ENCODE results near the gene RTN4IP1. TPM values are rescaled to one million over a fixed set of nuclear protein-coding genes. Genes with fewer than 3 reads are reported as not detected.

Gene RTN4IP1
- total and polyA plus RNA-seq, 4 experiments from 2014 or later, result 5.8 to 8.3 (median 7.4) TPM

DNA sequence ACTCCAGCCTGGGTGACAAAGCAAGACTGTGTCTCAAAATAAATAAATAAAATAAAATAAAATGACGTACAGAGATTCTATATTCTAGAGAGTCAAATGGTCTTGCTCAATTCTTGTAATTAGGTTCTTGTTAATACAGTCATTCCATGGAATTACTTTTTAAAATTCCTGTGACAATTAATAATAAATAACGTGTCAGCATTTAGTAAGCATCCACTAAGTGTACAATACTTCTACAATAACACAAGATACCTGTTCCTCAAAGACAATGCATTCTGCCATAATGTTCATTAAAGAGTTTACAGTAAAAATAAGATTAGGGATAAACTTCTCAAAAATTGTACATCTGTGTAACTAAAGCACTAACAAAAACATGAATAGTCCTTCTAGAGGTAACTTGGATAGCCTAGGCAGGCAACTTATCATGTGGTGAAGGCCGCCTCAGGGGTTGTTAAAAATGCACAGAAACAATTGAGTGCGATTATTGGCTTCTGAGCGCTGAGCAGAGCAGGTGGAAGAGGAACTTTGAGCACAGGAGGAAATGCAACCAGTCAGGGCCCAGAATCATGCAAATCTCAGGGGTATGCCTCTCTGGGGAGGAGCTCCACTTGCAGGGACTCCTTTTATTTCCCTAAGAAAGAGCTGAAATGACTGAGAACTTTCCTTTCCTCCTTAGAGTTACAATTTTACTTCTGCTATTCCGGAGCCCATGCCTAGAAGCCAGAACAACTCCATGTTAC lies 37.2 kb upstream of the RTN4IP1 start:
- Mint-ChIP-seq H3K4me3 (no peak overlapping the region), H3K27me3 (no peaks in the 10 kb centered on the region), H3K36me3 (peaks cover 36 to 45% of the 10 kb centered on the region in 2 donors), H3K4me1 (peaks cover 0 to 2% (median 0%) of the 10 kb centered on the region in 4 donors), H3K27ac (no peak overlapping the region), H3K9me3 (no peaks in the 10 kb centered on the region)
- Histone ChIP-seq H3K4me3 (ENCODE audit: low read length in 2 of 2) (no peak overlapping the region), H3K36me3 (ENCODE audit: insufficient read depth, low read length) (peaks cover 10% of the 10 kb centered on the region), H3K27me3 (ENCODE audit: insufficient read depth, low read length) (no peaks in the 10 kb centered on the region), H3K27ac (ENCODE audit: low read depth, low read length) (no peak overlapping the region), H3K4me1 (ENCODE audit: insufficient read depth, low read length) (no peaks in the 10 kb centered on the region), H3K9me3 (ENCODE audit: control insufficient read depth in 1 of 2, low read length in 2 of 2) (no peaks in the 10 kb centered on the region)
- DNase-seq, result no peak
- POLR2A ChIA-PET (ENCODE audit: partially characterized antibody), result no interaction called here
- CTCF ChIA-PET (ENCODE audit: partially characterized antibody), result no interaction called here
- intact Hi-C loops (cut with micrococcal nuclease), result no loop called here

- Histone ChIP-seq H3K4me3 (ENCODE audit: low read length in 2 of 2) (no peak overlapping the region), H3K27me3 (ENCODE audit: insufficient read depth, low read length) (no peaks in the 10 kb centered on the region), H3K4me1 (ENCODE audit: insufficient read depth, low read length) (no peaks in the 10 kb centered on the region), H3K27ac (ENCODE audit: low read depth, low read length) (no peak overlapping the region), H3K36me3 (ENCODE audit: insufficient read depth, low read length) (peaks cover 18% of the 10 kb centered on the region), H3K9me3 (ENCODE audit: control insufficient read depth in 1 of 2, low read length in 2 of 2) (peaks cover 0 to 5% of the 10 kb centered on the region in 2 donors)
- Mint-ChIP-seq H3K4me3 (no peak overlapping the region), H3K27ac (no peak overlapping the region), H3K27me3 (no peaks in the 10 kb centered on the region), H3K9me3 (peaks cover 0 to 14% (median 9%) of the 10 kb centered on the region in 8 donors), H3K4me1 (peaks cover 0 to 3% (median 0%) of the 10 kb centered on the region in 4 donors), H3K36me3 (peaks cover 70 to 77% of the 10 kb centered on the region in 2 donors)
- ChIA-PET CTCF (ENCODE audit: partially characterized antibody) (no interaction called here), POLR2A (ENCODE audit: partially characterized antibody) (no interaction called here)
- no peak for DNase-seq
- intact Hi-C loops (cut with micrococcal nuclease), result no loop called here
Measured at GRCh38 chr6:106662458-106662857, 33.2 kb upstream of the RTN4IP1 start.

GRCh38 chr6:106659859-106660258 lies 30.6 kb upstream of the RTN4IP1 start:
- peaks cover 0 to 20% (median 12%) of the 10 kb centered on the region in 8 donors for H3K9me3 Mint-ChIP-seq
- H3K36me3 ChIP-seq (ENCODE audit: insufficient read depth, low read length), result peaks cover 37% of the 10 kb centered on the region
- ChIA-PET POLR2A (ENCODE audit: partially characterized antibody) (no interaction called here), CTCF (ENCODE audit: partially characterized antibody) (no interaction called here)
- DNase-seq, result no peak
- H3K9me3 ChIP-seq (ENCODE audit: control insufficient read depth in 1 of 2, low read length in 2 of 2), result peaks cover 0 to 5% of the 10 kb centered on the region in 2 donors
- H3K4me1 ChIP-seq (ENCODE audit: insufficient read depth, low read length), result no peaks in the 10 kb centered on the region
- no peaks in the 10 kb centered on the region for H3K27me3 ChIP-seq (ENCODE audit: insufficient read depth, low read length)
- intact Hi-C loops (cut with micrococcal nuclease), result no loop called here
- H3K27ac Mint-ChIP-seq, result peak overlapping the region in 1 of 7 donors; percentile 53
- H3K4me3 Mint-ChIP-seq, result no peak overlapping the region
- H3K4me1 Mint-ChIP-seq, result peaks cover 0 to 3% (median 0%) of the 10 kb centered on the region in 4 donors
- H3K4me3 ChIP-seq (ENCODE audit: low read length in 2 of 2), result no peak overlapping the region
- no peak overlapping the region for H3K27ac ChIP-seq (ENCODE audit: low read depth, low read length)
- H3K27me3 Mint-ChIP-seq, result no peaks in the 10 kb centered on the region
- H3K36me3 Mint-ChIP-seq, result peaks cover 76 to 84% of the 10 kb centered on the region in 2 donors

DNA sequence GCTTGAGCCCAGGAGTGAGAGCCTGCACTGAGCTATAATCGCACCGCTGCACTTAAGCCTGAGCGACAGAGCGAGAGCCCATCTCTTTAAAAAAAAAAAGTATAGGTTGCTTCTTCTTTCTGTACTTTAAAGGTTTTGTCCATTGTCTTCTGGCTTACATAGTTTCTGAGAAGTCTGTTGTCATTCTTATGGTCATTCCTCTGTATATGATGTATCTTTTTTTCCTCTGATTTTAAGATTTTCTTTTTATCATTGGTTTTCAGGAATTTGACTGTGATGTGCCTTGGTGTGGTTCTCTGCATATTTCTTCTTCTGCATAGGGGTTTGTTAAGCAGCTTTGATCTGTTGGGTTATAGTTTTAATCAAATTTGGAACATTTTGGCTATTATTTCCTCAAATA lies 29.2 kb upstream of the RTN4IP1 start:
- Histone ChIP-seq H3K27ac (ENCODE audit: low read depth, low read length) (no peak overlapping the region), H3K4me3 (ENCODE audit: low read length in 2 of 2) (no peak overlapping the region), H3K9me3 (ENCODE audit: control insufficient read depth in 1 of 2, low read length in 2 of 2) (peaks cover 0 to 5% of the 10 kb centered on the region in 2 donors), H3K4me1 (ENCODE audit: insufficient read depth, low read length) (no peaks in the 10 kb centered on the region), H3K27me3 (ENCODE audit: insufficient read depth, low read length) (no peaks in the 10 kb centered on the region), H3K36me3 (ENCODE audit: insufficient read depth, low read length) (peaks cover 36% of the 10 kb centered on the region)
- Mint-ChIP-seq H3K4me3 (no peak overlapping the region), H3K4me1 (peaks cover 0 to 1% (median 0%) of the 10 kb centered on the region in 4 donors), H3K27ac (no peak overlapping the region), H3K9me3 (peaks cover 0 to 20% (median 12%) of the 10 kb centered on the region in 8 donors), H3K27me3 (no peaks in the 10 kb centered on the region), H3K36me3 (peaks cover 79 to 80% of the 10 kb centered on the region in 2 donors)
- POLR2A ChIA-PET (ENCODE audit: partially characterized antibody), result no interaction called here
- intact Hi-C loops (cut with micrococcal nuclease), result no loop called here
- CTCF ChIA-PET (ENCODE audit: partially characterized antibody), result no interaction called here
- DNase-seq, result no peak

- POLR2A ChIA-PET (ENCODE audit: partially characterized antibody), result no interaction called here
- H3K27ac ChIP-seq (ENCODE audit: low read depth, low read length), result no peak overlapping the region
- Mint-ChIP-seq H3K27ac (no peak overlapping the region), H3K4me3 (no peak overlapping the region), H3K36me3 (peaks cover 54 to 65% of the 10 kb centered on the region in 2 donors), H3K9me3 (no peaks in the 10 kb centered on the region), H3K27me3 (no peaks in the 10 kb centered on the region), H3K4me1 (no peaks in the 10 kb centered on the region)
- CTCF ChIA-PET (ENCODE audit: partially characterized antibody), result interaction anchor here (0.7 kb wide), 1 partner anchor 314 kb away, joined by 4 read pairs; no protein-coding TSS in a partner anchor
- H3K27me3 ChIP-seq (ENCODE audit: insufficient read depth, low read length), result no peaks in the 10 kb centered on the region
- H3K9me3 ChIP-seq (ENCODE audit: control insufficient read depth in 1 of 2, low read length in 2 of 2), result no peaks in the 10 kb centered on the region
- no peak for DNase-seq
- H3K4me3 ChIP-seq (ENCODE audit: low read length in 2 of 2), result no peak overlapping the region
- intact Hi-C loops (cut with micrococcal nuclease), result no loop called here
- H3K36me3 ChIP-seq (ENCODE audit: insufficient read depth, low read length), result peaks cover 27% of the 10 kb centered on the region
- H3K4me1 ChIP-seq (ENCODE audit: insufficient read depth, low read length), result no peaks in the 10 kb centered on the region
Measured at GRCh38 chr6:106648651-106649308, 19.5 kb upstream of the RTN4IP1 start.

DNA sequence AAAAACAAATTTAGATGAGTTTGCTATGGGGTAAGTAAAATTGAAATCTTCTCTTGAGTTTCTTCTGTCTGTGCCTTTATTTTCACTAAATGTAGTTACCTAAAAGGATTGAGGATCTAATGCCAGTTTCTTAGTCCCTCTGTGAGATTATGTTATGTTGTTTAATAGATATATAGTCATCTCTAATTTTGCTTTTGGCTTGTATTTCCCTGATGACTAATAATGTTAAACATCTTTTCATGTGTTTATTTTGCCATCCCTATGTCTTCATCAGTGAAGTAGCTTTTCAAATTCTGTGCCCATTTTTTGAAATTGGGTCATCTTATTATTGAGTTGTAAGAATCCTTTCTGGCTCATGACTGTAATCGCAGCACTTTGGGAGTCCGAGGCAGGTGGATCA lies 13.8 kb upstream of the RTN4IP1 start:
- peaks cover 49 to 66% of the 10 kb centered on the region in 2 donors for H3K36me3 Mint-ChIP-seq
- POLR2A ChIA-PET (ENCODE audit: partially characterized antibody), result no interaction called here

GRCh38 chr6:106642476-106642875 lies 13.2 kb upstream of the RTN4IP1 start:
- H3K36me3 Mint-ChIP-seq, result peaks cover 49 to 67% of the 10 kb centered on the region in 2 donors
- Histone ChIP-seq H3K27ac (ENCODE audit: low read depth, low read length) (no peak overlapping the region), H3K9me3 (ENCODE audit: control insufficient read depth in 1 of 2, low read length in 2 of 2) (no peaks in the 10 kb centered on the region), H3K4me1 (ENCODE audit: insufficient read depth, low read length) (no peaks in the 10 kb centered on the region), H3K36me3 (ENCODE audit: insufficient read depth, low read length) (peaks cover 21% of the 10 kb centered on the region), H3K4me3 (ENCODE audit: low read length in 2 of 2) (no peak overlapping the region), H3K27me3 (ENCODE audit: insufficient read depth, low read length) (no peaks in the 10 kb centered on the region)
- POLR2A ChIA-PET (ENCODE audit: partially characterized antibody), result no interaction called here
- peaks cover 2 to 18% (median 10%) of the 10 kb centered on the region in 4 donors for H3K4me1 Mint-ChIP-seq
- H3K9me3 Mint-ChIP-seq, result no peaks in the 10 kb centered on the region
- DNase-seq, result no peak
- CTCF ChIA-PET (ENCODE audit: partially characterized antibody), result no interaction called here
- no peak overlapping the region for H3K4me3 Mint-ChIP-seq
- no peaks in the 10 kb centered on the region for H3K27me3 Mint-ChIP-seq
- intact Hi-C loops (cut with micrococcal nuclease), result no loop called here
- H3K27ac Mint-ChIP-seq, result no peak overlapping the region

More for the DNA sequence above, 13.8 kb upstream of the RTN4IP1 start:
- H3K4me1 Mint-ChIP-seq, result peaks cover 0 to 14% (median 7%) of the 10 kb centered on the region in 4 donors
- CTCF ChIA-PET (ENCODE audit: partially characterized antibody), result no interaction called here
- DNase-seq, result no peak
- Histone ChIP-seq H3K36me3 (ENCODE audit: insufficient read depth, low read length) (peaks cover 21% of the 10 kb centered on the region), H3K4me3 (ENCODE audit: low read length in 2 of 2) (no peak overlapping the region), H3K27ac (ENCODE audit: low read depth, low read length) (no peak overlapping the region), H3K27me3 (ENCODE audit: insufficient read depth, low read length) (no peaks in the 10 kb centered on the region), H3K9me3 (ENCODE audit: control insufficient read depth in 1 of 2, low read length in 2 of 2) (no peaks in the 10 kb centered on the region), H3K4me1 (ENCODE audit: insufficient read depth, low read length) (no peaks in the 10 kb centered on the region)
- no peaks in the 10 kb centered on the region for H3K9me3 Mint-ChIP-seq
- H3K27ac Mint-ChIP-seq, result no peak overlapping the region
- H3K4me3 Mint-ChIP-seq, result no peak overlapping the region
- intact Hi-C loops (cut with micrococcal nuclease), result no loop called here
- no peaks in the 10 kb centered on the region for H3K27me3 Mint-ChIP-seq

Data from CD4-positive, alpha-beta memory T cell (primary cell).